Eye (tissue), 1 donor: ENCODE results near the gene ATP1A4.

Source experiments
- DNase-seq: peaks from one replicate; pipeline ENCODE4 v3.0.0-alpha.2; 2015

ATP1A4 gene

DNA sequence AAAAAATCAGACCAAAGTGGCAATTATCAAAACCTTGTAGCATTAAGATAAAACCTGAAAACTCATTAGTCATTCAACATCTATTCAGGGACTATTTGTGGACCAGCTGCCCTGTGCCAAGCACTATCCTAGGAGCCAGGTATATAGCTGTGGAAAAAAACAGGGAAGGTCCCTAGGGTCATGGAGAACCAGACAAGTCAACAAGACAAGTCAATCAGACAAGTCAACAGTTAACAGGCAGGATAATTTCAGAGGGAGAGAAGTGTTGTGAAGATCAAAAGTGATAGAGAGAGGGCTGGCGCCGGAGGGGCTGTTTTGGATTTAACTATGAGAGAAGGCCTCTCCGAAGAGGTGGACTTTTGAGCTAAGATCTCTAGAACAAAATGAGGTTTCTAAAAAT lies 3.3 kb upstream of the ATP1A4 start:
- no peak for DNase-seq

DNA sequence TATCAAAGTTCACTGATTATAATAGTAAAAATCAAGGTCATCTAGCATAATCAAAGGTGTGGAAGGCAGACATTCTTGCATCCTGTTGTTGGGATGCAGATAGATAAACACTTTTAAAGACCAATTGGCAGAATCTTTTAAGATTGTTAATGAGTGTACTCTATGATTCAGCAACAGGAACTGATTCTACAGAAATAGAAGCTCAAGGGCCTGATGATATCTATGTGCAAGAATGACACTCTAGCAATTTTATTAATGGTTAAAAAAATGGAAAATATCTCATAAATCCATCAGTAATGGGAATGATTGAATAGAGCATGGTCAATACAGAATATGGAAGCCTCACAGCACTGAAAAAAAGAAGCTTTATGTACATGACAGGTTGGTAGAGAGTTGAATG lies 2.2 kb upstream of the ATP1A4 start:
- DNase-seq = no peak

DNA sequence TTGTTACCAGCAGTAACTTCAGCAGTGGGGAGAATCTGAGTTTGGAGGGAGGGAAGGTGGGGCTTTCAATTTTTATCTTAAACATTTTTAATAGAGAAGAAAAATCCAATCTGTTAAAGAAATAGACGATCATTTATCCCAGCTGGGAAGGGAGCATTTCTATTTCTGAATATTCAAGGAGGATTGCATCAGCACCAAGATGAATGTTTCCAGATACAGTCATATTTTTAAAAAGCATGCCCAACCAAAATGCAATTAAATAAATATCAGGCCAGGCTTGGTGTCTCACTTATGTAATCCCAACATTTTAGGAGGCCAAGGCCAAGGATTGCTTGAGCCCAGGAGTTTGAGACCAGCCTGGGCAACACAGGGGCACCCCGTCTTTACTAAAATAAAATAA lies 1.7 kb upstream of the ATP1A4 start:
- DNase-seq = no peak

DNA sequence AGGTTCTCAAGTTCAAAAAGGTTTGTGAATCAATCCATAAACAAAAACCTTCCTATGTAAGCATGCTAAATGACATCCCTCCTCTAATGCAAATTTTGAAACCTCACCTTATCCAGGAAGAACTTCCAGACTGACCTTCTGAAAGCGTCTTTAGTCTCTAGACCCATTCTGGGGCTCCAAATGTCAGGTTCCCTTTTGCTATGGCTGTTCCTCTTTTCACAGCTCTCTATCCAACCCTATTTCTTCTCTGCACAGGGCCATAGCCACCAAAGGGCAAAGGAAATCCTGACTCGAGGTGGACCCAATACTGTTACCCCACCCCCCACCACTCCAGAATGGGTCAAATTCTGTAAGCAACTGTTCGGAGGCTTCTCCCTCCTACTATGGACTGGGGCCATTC lies 3.4 kb downstream of the ATP1A4 start:
- DNase-seq = no peak

DNA sequence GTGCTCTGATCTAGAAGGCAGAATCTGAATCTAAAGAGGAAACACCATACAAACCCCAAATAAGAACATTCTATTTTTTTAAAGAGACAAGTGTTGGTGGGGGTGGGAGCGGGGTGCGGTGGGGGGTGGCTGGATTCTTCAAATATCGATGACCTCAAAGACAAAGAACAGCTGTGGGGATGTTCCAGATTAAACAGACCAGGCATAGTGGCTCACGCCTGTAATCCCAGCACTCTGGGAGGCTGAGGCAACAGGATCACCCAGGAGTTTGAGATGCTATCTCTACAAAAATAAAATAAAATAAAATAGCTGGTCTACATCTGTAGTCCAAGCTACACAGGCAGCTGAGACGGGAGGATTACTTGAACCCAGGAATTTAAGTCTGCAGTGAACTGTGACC lies 5.0 kb downstream of the ATP1A4 start:
- DNase-seq = no peak

DNA sequence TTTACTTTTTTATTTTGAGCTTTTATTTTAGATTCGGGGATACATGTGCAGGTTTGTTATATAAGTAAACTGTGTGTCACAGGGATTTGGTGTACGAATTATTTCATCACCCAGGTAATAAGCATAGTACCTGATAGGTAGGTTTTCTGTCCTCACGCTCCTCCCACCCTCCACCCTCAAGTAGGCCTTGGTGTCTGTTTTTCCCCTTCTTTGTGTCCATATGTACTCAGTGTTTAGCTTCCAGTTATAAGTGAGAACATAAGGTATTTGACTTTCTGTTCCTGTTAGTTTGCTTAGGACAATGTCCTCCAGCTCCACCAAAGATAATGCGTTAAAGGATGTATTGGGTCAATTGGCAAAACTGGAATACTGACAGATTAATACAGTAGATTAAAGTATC lies 5.8 kb downstream of the ATP1A4 start:
- no peak for DNase-seq

DNA sequence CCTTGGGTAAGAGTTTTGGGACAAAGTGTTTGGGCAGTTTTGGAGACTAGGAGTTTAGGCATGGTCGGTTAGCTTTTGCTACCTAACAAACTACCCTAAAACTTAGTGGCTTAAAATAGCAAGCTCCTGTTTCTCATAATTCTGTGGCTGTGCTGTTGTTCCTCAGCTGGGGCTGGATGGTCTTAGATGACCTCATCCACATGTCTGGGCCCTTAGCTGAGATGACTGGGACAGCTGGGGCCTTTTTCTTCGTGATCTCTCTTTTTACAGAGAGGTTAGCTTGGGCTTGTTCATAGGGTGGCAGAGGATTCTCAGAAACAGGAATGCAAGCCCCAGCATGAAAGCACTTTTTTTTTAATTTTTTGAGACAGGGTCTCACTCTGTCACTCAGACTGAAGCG lies 6.6 kb downstream of the ATP1A4 start:
- no peak for DNase-seq

DNA sequence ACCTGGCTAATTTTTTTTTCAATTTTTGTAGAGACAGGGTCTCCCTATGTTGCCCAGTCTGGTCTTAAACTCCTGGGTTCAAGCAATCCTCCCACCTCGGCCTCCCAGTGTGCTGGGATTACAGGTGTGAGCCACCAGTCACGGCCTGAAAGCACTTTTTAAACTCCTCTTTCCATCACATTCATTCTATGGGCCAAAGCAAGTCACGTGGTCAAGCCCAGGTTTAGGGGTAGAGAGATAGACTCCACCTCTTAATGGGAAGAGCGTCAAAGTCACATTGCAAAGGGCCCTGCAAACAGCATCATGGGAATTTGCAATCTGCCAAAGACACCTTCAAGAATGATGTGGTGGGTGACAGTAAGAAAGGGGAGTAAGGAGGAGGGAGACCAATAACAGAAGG lies 7.1 kb downstream of the ATP1A4 start:
- no peak for DNase-seq

DNA sequence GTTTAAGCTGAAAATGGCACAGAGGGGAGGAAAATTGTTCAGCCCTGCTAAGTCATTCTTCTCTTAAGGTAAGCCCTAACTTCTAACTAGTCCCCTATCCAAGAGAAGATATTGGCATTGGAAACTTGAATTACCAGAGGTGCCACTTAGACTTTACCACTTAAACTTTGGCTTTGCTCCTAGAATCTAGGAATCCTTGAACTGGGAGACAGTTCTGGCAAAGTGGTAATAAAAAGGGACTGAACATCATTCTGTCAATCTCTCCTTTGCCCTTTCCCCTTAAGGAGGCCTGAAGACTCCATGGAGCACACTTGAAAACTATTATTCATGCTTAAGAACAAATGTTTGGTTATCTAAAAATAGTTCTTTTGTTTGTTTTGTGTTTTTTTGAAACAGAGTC lies 8.4 kb downstream of the ATP1A4 start:
- no peak for DNase-seq

DNA sequence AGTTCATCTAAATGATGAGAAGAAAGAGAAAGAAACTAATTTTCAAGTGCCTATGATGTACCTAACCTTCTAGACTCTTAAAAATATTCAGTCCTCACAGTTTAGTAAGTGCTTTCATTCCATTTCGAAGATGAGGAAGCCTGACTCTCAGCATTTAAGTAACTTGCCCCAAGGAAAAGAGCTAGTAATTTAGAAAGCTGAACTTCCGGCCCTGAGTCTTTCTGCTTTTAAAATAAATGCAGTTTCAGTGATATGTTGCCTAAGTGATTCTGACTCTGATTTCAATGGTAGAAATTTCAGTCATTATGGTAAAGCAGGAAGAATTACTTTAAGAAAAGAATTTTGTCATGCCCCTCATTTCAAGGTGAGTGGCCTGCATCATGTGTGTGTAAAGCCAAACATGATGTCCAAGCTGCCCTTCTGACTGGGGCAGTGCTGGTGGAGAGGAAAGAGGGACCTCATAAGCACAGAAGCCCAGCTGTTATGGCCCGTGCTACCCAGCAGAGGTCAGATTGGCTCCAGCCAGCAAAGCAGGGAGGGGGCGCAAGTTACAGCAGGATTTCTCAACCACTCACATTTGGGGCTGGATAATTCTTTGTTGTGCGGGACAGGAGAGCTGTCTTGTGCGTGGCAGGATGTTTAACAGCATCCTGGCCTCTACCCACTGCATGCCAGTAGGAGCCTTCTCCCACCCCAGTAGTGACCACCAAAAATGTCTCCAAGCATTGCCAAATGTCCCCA lies 10.7 kb downstream of the ATP1A4 start:
- DNase-seq = peak; percentile 39

DNA sequence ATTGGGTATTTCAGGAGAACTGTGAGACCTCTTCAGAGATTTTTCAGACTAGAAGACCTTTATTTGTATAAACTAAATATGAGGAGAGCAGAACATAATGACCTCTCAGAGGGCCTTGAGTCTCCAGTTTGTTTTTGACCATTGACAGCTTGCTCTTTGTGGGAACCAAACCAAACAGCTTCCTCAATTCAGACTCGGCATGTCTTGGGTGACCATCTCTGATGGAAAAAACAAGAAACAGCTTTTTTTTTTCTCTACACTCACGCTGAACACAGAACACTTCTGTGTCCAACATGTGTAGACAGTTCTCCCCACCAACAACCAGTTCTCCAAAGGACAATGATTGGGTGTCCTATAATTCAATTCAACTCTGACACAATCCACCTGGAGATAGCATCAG lies 11.5 kb downstream of the ATP1A4 start:
- DNase-seq = no peak

DNA sequence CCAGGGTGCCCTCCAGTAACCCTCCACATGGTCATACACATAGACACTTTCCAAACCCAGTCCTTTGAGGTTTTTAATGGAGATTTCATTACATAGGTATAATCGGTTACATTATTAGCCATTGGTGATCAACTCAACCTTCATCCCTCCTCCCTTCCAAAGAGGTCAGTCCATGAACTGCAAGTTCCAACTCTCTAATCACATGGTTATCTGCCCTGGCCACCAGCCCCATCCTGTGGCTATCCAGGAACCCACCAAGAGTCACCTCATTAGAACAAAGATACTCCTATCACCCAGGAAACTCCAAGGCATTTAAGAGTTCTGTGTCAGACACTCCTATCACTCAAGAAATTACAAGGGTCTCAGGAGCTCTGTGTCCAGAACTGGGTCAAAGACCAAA lies 12.2 kb downstream of the ATP1A4 start:
- DNase-seq = no peak

DNA sequence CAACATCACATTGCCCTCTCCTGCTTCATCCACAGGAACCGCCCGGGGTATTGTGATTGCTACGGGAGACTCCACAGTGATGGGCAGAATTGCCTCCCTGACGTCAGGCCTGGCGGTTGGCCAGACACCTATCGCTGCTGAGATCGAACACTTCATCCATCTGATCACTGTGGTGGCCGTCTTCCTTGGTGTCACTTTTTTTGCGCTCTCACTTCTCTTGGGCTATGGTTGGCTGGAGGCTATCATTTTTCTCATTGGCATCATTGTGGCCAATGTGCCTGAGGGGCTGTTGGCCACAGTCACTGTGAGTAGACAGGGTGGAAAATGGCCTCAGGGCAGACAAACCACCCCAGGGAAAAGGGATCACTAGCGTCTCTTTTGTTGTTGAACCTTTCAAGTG lies 12.7 kb downstream of the ATP1A4 start:
- no peak for DNase-seq

DNA sequence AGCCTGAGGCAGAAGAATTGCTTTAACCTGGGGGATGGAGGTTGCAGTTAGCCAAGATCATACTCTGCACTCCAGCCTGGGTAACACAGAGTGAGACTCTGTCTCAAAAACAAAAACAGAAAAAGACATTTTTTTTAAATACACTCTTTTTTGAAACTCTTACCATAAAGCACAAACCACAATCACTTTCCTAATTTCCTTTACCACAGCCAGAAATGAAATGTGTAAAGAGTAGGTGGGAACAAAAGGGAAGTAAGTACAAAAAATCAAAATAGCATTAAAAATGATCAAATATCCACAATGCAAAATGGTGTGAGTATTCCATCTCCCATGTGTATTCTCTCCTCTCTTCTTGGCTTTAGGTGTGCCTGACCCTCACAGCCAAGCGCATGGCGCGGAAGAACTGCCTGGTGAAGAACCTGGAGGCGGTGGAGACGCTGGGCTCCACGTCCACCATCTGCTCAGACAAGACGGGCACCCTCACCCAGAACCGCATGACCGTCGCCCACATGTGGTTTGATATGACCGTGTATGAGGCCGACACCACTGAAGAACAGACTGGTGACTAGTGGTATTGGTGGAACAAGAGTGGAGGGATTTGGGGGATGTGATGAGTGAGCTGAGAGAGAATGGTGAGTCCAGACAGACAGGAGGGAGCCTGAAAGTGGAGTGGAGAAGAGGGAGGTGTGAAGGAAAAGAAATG lies 14.9 kb downstream of the ATP1A4 start:
- DNase-seq = no peak

DNA sequence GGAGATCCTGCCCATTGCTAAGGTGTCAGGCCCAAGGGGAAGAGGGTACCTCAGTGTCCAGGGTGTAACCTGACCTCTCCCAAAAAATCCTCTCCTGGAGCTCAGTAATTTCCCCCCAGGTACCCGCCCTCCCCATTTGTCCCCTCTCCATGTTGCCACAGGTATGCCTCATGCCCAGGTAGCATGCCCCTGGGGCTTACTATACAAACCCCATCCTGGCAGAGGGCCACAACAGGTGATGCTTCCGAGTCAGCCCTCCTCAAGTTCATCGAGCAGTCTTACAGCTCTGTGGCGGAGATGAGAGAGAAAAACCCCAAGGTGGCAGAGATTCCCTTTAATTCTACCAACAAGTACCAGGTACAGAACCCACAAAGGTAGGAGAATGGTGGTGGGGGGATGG lies 15.7 kb downstream of the ATP1A4 start:
- no peak for DNase-seq

DNA sequence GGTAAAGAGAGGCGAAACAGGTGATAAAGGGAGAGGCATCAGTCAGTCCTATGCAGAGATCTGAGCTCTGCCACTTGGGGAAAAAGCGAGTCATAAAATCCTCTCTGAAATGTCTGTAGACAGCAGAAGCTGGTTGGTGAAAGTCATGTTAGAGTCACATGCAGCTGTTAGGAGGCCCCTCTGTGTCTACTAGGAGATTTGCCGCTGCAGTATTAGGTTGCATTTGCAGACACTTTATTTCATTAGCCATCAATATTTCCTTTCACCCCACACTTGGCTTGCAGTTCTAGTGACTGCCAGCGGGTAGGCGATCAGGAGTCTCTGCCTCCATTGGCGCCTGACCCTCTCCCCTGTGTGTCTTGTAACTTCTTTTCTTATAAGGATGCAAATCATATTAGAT lies 16.2 kb downstream of the ATP1A4 start:
- peak; percentile 11 for DNase-seq

DNA sequence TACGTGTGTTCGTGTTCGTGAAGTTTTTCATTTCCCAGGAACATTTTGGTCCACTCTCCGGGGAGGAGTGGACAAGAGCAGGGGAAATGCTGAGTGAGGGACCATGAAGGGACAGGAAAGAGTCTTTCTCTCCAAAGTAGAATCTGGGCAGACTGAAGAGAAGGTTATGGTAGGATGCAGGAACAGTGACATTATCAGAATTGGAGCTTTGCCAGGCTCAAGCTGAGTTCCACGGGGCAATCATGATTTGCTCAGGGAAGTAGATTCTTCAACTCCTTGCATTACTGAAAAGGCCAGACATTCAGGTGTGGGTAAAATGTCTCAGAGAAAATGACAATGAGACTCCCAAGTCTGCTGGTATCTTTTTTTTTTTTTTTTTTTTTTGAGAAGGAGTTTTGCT lies 16.6 kb downstream of the ATP1A4 start:
- DNase-seq = peak; percentile 10

DNA sequence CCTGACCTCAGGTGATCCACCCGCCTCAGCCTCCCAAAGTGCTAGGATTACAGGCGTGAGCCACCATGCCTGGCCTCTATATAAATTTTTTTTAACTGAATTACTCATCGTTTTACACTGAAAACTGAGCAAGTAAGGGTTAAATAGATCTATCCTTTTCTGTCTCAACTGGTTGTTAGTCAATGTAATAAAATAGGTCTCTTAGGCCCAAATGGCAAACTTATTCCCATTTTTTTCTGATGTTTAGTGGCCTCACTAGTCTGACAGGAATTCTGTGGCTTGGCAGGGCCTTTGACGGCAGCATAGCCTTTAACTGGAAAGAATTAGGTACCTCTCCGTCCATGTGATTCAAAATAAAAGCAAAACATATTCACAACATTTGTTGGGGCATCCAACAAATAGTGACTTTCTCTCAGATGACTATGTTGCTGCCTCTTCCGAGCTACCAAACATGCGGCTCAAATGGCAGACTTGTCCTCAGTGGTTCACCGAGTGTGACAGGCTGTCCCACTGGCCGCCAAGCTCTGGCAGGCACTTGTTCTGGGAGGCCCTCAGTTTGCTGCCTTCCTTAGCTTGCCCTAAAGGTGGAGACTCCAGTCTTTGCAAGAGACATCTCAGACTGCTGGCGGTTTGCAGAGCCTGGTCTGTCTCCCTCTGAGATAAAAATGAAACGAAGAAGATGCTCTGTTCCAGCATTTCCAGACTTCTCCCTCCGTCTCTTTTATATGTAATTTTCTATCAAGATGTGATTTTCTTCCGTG lies 17.4 kb downstream of the ATP1A4 start:
- peak; percentile 53 for DNase-seq

DNA sequence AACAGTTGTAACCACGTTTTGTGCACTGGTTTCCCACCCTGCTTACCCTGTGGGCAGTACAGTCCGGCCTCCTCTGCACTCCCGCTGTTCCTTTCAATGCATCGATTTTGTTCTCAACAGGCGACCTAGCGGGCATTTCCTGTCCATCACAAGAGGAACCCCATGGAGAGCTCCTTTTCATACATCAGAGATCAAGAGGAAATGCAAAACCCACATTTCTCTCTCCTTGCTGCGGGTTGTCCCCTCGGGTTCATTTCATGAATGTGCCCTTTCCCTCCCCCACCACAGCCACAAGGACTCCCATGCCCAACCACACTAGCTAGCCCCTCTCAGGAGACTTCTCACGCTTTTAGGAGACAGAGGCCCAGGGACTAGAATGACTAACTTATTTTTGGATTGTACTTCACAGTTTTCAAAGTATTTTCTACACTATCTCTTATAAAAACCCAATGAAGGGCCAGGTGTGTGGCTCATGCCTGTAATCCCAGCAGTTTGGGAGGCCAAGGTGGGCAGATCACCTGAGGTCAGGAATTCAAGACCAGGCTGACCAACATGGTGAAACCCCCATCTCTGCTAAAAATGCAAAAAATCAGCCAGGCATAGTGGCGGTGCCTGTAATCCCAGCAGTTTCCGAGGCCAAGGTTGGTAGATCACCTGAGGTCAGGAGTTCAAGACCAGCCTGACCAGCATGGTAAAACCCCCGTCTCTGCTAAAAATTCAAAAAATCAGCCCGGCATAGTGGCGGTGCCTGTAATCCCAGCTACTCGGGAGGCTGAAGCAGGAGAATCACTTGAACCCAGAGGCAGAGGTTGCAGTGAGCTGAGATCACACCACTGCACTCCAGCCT lies 18.4 kb downstream of the ATP1A4 start:
- DNase-seq = peak; percentile 82

DNA sequence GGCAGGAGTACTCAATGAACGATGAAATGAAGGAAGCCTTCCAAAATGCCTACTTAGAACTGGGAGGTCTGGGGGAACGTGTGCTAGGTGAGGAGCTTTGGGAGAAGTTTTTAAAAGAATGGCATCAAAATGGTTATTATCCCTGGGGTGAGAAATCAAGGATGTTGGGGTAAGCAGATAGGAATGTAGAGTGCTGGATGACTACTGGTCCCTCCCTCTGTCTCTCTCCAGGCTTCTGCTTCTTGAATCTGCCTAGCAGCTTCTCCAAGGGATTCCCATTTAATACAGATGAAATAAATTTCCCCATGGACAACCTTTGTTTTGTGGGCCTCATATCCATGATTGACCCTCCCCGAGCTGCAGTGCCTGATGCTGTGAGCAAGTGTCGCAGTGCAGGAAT lies 20.0 kb downstream of the ATP1A4 start:
- no peak for DNase-seq

DNA sequence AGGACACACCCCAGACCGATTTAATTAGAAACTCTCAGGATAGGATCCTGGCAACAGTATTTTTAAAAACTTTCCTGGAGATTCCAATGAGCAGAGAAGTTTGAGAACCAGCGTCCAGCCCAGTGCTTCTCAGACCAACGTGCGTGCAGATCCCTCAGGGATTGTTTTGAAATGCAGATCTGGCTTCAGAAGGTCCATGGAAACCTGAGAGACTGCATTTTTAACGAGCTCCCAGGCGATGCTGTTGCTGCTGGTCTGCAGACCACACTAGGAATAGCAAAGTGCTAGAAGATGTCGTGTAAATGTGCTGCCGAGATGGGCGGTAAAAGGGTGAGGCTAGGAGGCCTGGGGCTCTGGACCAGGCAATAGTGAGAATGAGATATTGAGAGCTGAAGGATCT lies 20.6 kb downstream of the ATP1A4 start:
- DNase-seq = peak; percentile 16

DNA sequence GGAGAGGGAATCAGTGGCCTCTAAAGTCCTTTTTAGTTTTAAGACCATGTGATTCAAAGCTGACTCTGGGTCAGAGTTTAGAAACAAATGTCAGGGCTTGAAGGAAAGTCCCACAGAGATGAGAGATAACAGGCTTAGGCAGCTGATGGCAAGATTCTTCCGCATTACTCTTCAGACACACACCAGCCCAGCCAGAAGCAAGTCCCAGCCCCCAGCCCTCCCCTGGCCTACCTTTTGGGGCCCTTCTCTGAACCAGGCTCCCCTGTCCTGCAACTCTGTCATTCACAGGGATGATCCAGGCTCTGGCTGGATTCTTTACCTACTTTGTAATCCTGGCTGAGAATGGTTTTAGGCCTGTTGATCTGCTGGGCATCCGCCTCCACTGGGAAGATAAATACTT lies 25.8 kb downstream of the ATP1A4 start:
- DNase-seq = no peak

DNA sequence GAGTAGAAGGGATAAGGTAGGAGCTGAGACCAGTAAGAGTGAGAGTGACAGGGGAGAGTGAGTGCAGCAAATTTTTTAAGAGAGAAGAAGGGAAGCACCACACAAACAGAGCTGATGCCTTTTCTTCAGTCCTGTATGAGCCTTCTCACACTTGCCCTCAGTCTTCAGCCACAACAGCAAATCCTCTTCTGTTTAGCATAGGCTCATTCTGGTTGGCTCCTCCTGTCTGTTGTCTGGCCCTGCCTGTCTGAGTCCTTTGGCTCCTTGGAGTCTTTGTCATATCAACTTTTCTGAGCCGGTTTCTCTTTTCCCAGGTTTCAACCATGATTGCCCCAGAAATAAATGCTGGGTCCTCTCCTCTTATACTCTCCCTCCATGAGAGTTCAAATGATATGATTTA lies 26.3 kb downstream of the ATP1A4 start:
- DNase-seq = no peak
